H1 (cell line): Measurements from ENCODE around the gene MMP27. TPM values are rescaled to one million over a fixed set of nuclear protein-coding genes. Genes with fewer than 3 reads are reported as not detected.

ENCODE experiments used
- CTCF ChIA-PET: fragments of 300-600 bp; sonication (Branson Sonifier 250); formaldehyde crosslinking; loops from one replicate; lab custom pipeline; 2021; ENCODE audit not compliant: partially characterized antibody; lab: Charles Lee
- POLR2A ChIA-PET: fragments of 300-600 bp; sonication (Branson Sonifier 250); formaldehyde crosslinking; loops from one replicate; lab custom pipeline; 2021; ENCODE audit warnings: inconsistent platforms; ENCODE audit not compliant: partially characterized antibody; lab: Charles Lee
- DNase-seq, 2 experiments: peaks; one replicate each; pipeline versions ENCODE4 v3.0.0 to v3.0.0-alpha.2; 2010 to 2022; ENCODE audit warnings: low spot score in 2 of 2, low read depth in 1 of 2, mixed read lengths in 1 of 2
- FAIRE-seq: peaks from 2 replicates; lab custom pipeline; 2011; peaks lifted over from hg19 to GRCh38; lab: Jason Lieb, UNC
- H2AFZ ChIP-seq: 2 replicates; pipeline ENCODE4 v1.8.1; 2012; ENCODE audit warnings: low read length, inconsistent platforms
- H2AK5ac ChIP-seq: 2 replicates; pipeline ENCODE4 v1.6.1; 2013; ENCODE audit warnings: low read depth, low read length
- H2BK120ac ChIP-seq: replicated peaks from 2 replicates; pipeline ENCODE3; 2013; ENCODE audit warnings: low read depth, low read length, inconsistent platforms
- H2BK12ac ChIP-seq: 2 replicates; pipeline ENCODE4 v1.6.1; 2013; ENCODE audit warnings: low read depth, low read length
- H2BK15ac ChIP-seq: 2 replicates; pipeline ENCODE4 v1.6.1; 2013; ENCODE audit warnings: low read length
- H2BK20ac ChIP-seq: 2 replicates; pipeline ENCODE4 v1.6.1; 2013; ENCODE audit warnings: low read length
- H2BK5ac ChIP-seq: 2 replicates; pipeline ENCODE4 v1.6.1; 2013; ENCODE audit warnings: low read depth, low read length
- H3K14ac ChIP-seq: 2 replicates; pipeline ENCODE4 v1.6.1; 2013; ENCODE audit warnings: inconsistent platforms; ENCODE audit not compliant: insufficient read length
- H3K18ac ChIP-seq: 2 replicates; pipeline ENCODE4 v1.6.1; 2013; ENCODE audit warnings: low read length; ENCODE audit errors: extremely low read depth
- H3K23ac ChIP-seq: 2 replicates; pipeline ENCODE4 v1.6.1; 2013; ENCODE audit warnings: inconsistent platforms; ENCODE audit not compliant: insufficient read length
- H3K23me2 ChIP-seq: 2 replicates; pipeline ENCODE4 v1.6.1; 2013; ENCODE audit warnings: low read depth, low read length
- H3K27ac ChIP-seq: 2 replicates; pipeline ENCODE4 v1.6.1; 2011; ENCODE audit warnings: low read depth, low read length, inconsistent platforms
- H3K27me3 ChIP-seq, 4 experiments: replicated peaks in 1 of 4; 1 replicate in 1 of 4; 2 replicates in 3 of 4; pipeline versions ENCODE4 v1.6.1 to v1.8.1; 2011 to 2013; ENCODE audit warnings: low read length in 3 of 4, mild to moderate bottlenecking in 3 of 4, inconsistent platforms in 2 of 4, mixed read lengths in 2 of 4, moderate library complexity in 1 of 4; ENCODE audit not compliant: control insufficient read depth in 3 of 4, insufficient read depth in 3 of 4; ENCODE audit errors: extremely low read depth in 1 of 4
- H3K36me3 ChIP-seq, 4 experiments: 2 replicates each; pipeline versions ENCODE4 v1.6.1 to v1.8.1; 2011 to 2013; ENCODE audit warnings: mild to moderate bottlenecking in 4 of 4, low read length in 3 of 4, moderate library complexity in 2 of 4, control low read depth in 1 of 4, inconsistent platforms in 1 of 4; ENCODE audit not compliant: insufficient read depth in 4 of 4, control insufficient read depth in 2 of 4
- H3K4ac ChIP-seq: replicated peaks from 2 replicates; pipeline ENCODE3; 2013; ENCODE audit warnings: low read length, low read depth, mixed read lengths, inconsistent platforms; ENCODE audit not compliant: insufficient read length
- H3K4me1 ChIP-seq, 4 experiments: replicated peaks in 1 of 4; 1 replicate in 1 of 4; 2 replicates in 3 of 4; pipeline versions ENCODE4 v1.6.1 to v1.8.1; 2011 to 2013; ENCODE audit warnings: low read length in 3 of 4, inconsistent platforms in 2 of 4, mixed read lengths in 1 of 4; ENCODE audit not compliant: insufficient read depth in 4 of 4, control insufficient read depth in 3 of 4
- H3K4me2 ChIP-seq, 2 experiments: 2 replicates each; pipeline versions ENCODE4 v1.6.1 to v1.8.1; 2011 to 2013; ENCODE audit warnings: low read depth in 2 of 2, low read length in 2 of 2, control low read depth in 1 of 2, inconsistent platforms in 1 of 2, mild to moderate bottlenecking in 1 of 2; ENCODE audit not compliant: insufficient read depth in 1 of 2
- H3K4me3 ChIP-seq, 4 experiments: fragments of 200-600, 300-600 bp in 1 of 4; sonication (generic), shearing (Covaris generic), sonication (Bioruptor Twin) in 1 of 4; 2 replicates each; pipeline versions ENCODE4 v1.5.1 to v1.8.1; 2011 to 2016; ENCODE audit warnings: low read length in 4 of 4, low read depth in 3 of 4, control low read depth in 2 of 4, inconsistent platforms in 2 of 4, mild to moderate bottlenecking in 2 of 4, mixed read lengths in 1 of 4, moderate library complexity in 1 of 4; ENCODE audit not compliant: insufficient read depth in 2 of 4; ENCODE audit errors: extremely low read depth in 1 of 4
- H3K56ac ChIP-seq: replicated peaks from 2 replicates; pipeline ENCODE3; 2013; ENCODE audit warnings: low read depth, mild to moderate bottlenecking, mixed read lengths, low read length, inconsistent platforms; ENCODE audit not compliant: insufficient read length
- H3K79me1 ChIP-seq: 2 replicates; pipeline ENCODE4 v1.6.1; 2013; ENCODE audit warnings: low read depth, low read length, control low read depth
- H3K79me2 ChIP-seq, 2 experiments: 2 replicates each; pipeline versions ENCODE4 v1.6.1 to v1.8.1; 2012 to 2013; ENCODE audit warnings: low read length in 2 of 2, mild to moderate bottlenecking in 2 of 2, inconsistent platforms in 1 of 2; ENCODE audit not compliant: insufficient read depth in 2 of 2, control insufficient read depth in 1 of 2
- H3K9ac ChIP-seq, 4 experiments: replicated peaks in 1 of 4; 1 replicate in 1 of 4; 2 replicates in 3 of 4; pipeline versions ENCODE4 v1.6.1 to v1.8.1; 2011 to 2013; ENCODE audit warnings: low read depth in 3 of 4, low read length in 3 of 4, control low read depth in 2 of 4, mild to moderate bottlenecking in 2 of 4, moderate library complexity in 2 of 4, inconsistent platforms in 1 of 4; ENCODE audit errors: extremely low read depth in 1 of 4
- H3K9me3 ChIP-seq, 2 experiments: 2 replicates each; pipeline versions ENCODE4 v1.6.1 to v1.8.1; 2012 to 2013; ENCODE audit warnings: mild to moderate bottlenecking in 2 of 2, moderate library complexity in 2 of 2, control low read depth in 1 of 2, inconsistent platforms in 1 of 2, low read depth in 1 of 2, low read length in 1 of 2, mixed read lengths in 1 of 2; ENCODE audit not compliant: insufficient read depth in 2 of 2
- H4K20me1 ChIP-seq, 2 experiments: replicated peaks in 1 of 2; 2 replicates each; pipeline versions ENCODE3 to v1.8.1; 2011 to 2013; ENCODE audit warnings: inconsistent platforms in 2 of 2, low read length in 2 of 2, mild to moderate bottlenecking in 1 of 2; ENCODE audit not compliant: insufficient read depth in 2 of 2, control insufficient read depth in 1 of 2
- H4K5ac ChIP-seq: 2 replicates; pipeline ENCODE4 v1.6.1; 2013; ENCODE audit warnings: low read length, low read depth, mixed read lengths, inconsistent platforms; ENCODE audit not compliant: insufficient read length
- H4K8ac ChIP-seq: 2 replicates; pipeline ENCODE4 v1.8.0; 2013; ENCODE audit warnings: mild to moderate bottlenecking, moderate library complexity, low read length, inconsistent platforms; ENCODE audit not compliant: insufficient read depth; ENCODE audit errors: extremely low read depth
- H4K91ac ChIP-seq: replicated peaks from 2 replicates; pipeline ENCODE3; 2013; ENCODE audit warnings: low read length, mixed read lengths, inconsistent platforms; ENCODE audit not compliant: insufficient read length
- CBX8 ChIP-seq: fragments of 300-800, 300-1000 bp; sonication (generic); IDR thresholded peaks from 2 replicates; pipeline ENCODE4 v1.7.1; 2016; ENCODE audit warnings: low read depth, low read length, borderline replicate concordance
- EGR1 ChIP-seq: IDR thresholded peaks from 2 replicates; pipeline ENCODE4 v1.6.1; 2011; ENCODE audit warnings: low read depth, low read length, borderline replicate concordance
- RXRA ChIP-seq: IDR thresholded peaks from 2 replicates; pipeline ENCODE4 v1.6.1; 2011; ENCODE audit warnings: low read depth, mild to moderate bottlenecking, low read length, moderate library complexity; ENCODE audit not compliant: insufficient read depth
- TAF1 ChIP-seq: IDR thresholded peaks from 2 replicates; pipeline ENCODE4 v1.6.1; 2011; ENCODE audit warnings: mild to moderate bottlenecking, low read depth, low read length
- WGBS, 2 experiments: shearing (Covaris generic) in 1 of 2; methylation state at CpG; one replicate each; pipeline versions ENCODE4 v1.1.6 to v1.1.7; 2013 to 2015; ENCODE audit warnings: low lambda C conversion rate in 2 of 2, mixed read lengths in 2 of 2, inconsistent platforms in 1 of 2, low coverage in 1 of 2, missing lambda C conversion rate in 1 of 2; ENCODE audit not compliant: insufficient replicate concordance in 2 of 2, insufficient coverage in 1 of 2, insufficient read length in 1 of 2; ENCODE audit errors: extremely low coverage in 1 of 2, missing lambda C conversion rate in 1 of 2; 5-methylcytosine and 5-hydroxymethylcytosine counted together
- polyA plus RNA-seq, 7 experiments: library from polyadenylated mRNA; depleted of rRNA in 3 of 7; stranded (reverse) in 5 of 7; unstranded in 2 of 7; fragments of >200 nt in 5 of 7; fragments of 200-250 nt in 2 of 7; gene quantifications; 1 replicate in 5 of 7; 2 replicates in 1 of 7; 4 replicates in 1 of 7; pipeline versions ENCODE4 v1.2.1 to v1.2.3, GENCODE V29; 2011 to 2013; ENCODE audit warnings: missing spikeins in 2 of 7, mixed read lengths in 2 of 7
- total RNA-seq: library from RNA; stranded (reverse); fragmentation: NEBNext Ultra II Directional; extraction: Animal tissue kit (Norgen Biotek cat#: 25700); gene quantifications from 2 replicates; pipeline ENCODE4 v1.2.1, GENCODE V29; 2021

Gene MMP27
- total and polyA plus RNA-seq, 2 of the 8 experiments (the other 6 are each of a cell fraction or from before 2014, with no cell fraction given): not detected

DNA sequence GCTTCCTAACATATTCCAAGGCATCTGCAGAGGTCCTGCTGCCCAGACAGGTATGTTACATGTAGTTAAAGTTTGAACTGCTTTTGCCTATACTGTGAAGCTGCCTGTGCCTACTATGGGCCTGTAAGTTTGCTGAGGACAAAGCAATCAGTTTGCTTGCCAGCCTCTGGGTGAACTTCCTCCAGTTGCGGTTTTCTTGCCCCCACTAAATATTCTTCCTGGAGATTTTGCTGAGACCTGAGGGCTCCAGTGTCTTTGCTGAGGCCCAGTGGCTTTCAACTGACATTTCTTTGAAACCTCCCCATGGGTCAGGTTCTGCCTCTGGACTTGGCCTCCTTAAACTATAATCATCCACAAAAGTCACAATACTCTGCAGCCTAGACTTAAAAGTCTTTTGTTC is 50.8 kb downstream of the MMP27 start:
- H4K8ac ChIP-seq: no peak overlapping the region
- DNase-seq (no peak), FAIRE-seq (no peak)
- no peak overlapping the region for H3K9ac ChIP-seq
- no peak overlapping the region for H4K91ac ChIP-seq
- H2BK12ac ChIP-seq: no peak overlapping the region
- no peaks in the 10 kb centered on the region for H3K4me1 ChIP-seq
- H3K18ac ChIP-seq: no peak overlapping the region
- H3K4ac ChIP-seq: no peak overlapping the region
- no peak overlapping the region for H2BK15ac ChIP-seq
- POLR2A ChIA-PET: no interaction called here
- no peaks in the 10 kb centered on the region for H3K27me3 ChIP-seq
- no peak overlapping the region for H2BK20ac ChIP-seq
- CTCF ChIA-PET: interaction anchor here (0.6 to 1.6 kb wide), 5 partner anchors 10 to 647 kb away, joined by 3 to 8 read pairs (median 3); no protein-coding TSS in a partner anchor
- H2BK5ac ChIP-seq: no peak overlapping the region
- H3K56ac ChIP-seq: no peak overlapping the region
- TF ChIP-seq TAF1 (no peak), EGR1 (no peak), RXRA (no peak), CBX8 (no peak)
- no peak overlapping the region for H3K23ac ChIP-seq
- no peaks in the 10 kb centered on the region for H4K20me1 ChIP-seq
- no peak overlapping the region for H3K14ac ChIP-seq
- no peak overlapping the region for H2AFZ ChIP-seq
- H3K4me2 ChIP-seq: no peak overlapping the region
- 86% methylated on average over 1 of the region's 1 CpG; no CpG with 5 or more reads in 1 of the 2 experiments for WGBS, 2 experiments
- peaks cover 0 to 3% (median 0%) of the 10 kb centered on the region in 4 experiments; a peak in 2 of 8 replicates for H3K36me3 ChIP-seq
- no peak overlapping the region for H2AK5ac ChIP-seq
- H3K27ac ChIP-seq: no peak overlapping the region
- H3K79me2 ChIP-seq: no peaks in the 10 kb centered on the region
- H3K9me3 ChIP-seq: peaks cover 5% of the 10 kb centered on the region in 2 experiments; a peak in 2 of 4 replicates
- no peak overlapping the region for H3K4me3 ChIP-seq
- no peaks in the 10 kb centered on the region for H3K79me1 ChIP-seq
- H3K23me2 ChIP-seq: no peaks in the 10 kb centered on the region
- H4K5ac ChIP-seq: no peak overlapping the region
- H2BK120ac ChIP-seq: no peak overlapping the region
